PC-3 (cell line): ENCODE results near the gene SLAMF1. TPM values are rescaled to one million over a fixed set of nuclear protein-coding genes. Genes with fewer than 3 reads are reported as not detected.

Experiments
- ATAC-seq: fragments of 200-7000 bp; cut with Tn5 transposase; 2 replicates; pipeline ENCODE4 v1.9.1; 2020; ENCODE audit warnings: mild to moderate bottlenecking, moderate library complexity
- BruUV-seq: library from RNA; stranded (reverse); fragments of 400-500 nt; replicated peaks from 2 replicates; lab custom pipeline; 2021; lab: Mats Ljungman, UMichigan
- CTCF ChIA-PET: fragments of 300-600 bp; sonication (Branson Sonifier 250); formaldehyde crosslinking; loops from one replicate; lab custom pipeline; 2022; ENCODE audit warnings: antibody characterized with exemption; lab: Charles Lee
- POLR2A ChIA-PET: fragments of 300-600 bp; sonication (Branson Sonifier 250); formaldehyde crosslinking; loops from one replicate; lab custom pipeline; 2022; ENCODE audit warnings: antibody characterized with exemption; ENCODE audit not compliant: unreplicated experiment; lab: Charles Lee
- DNase-seq: peaks from one replicate; pipeline ENCODE4 v3.0.0-alpha.2; 2015
- H2AFZ ChIP-seq: fragments of 300-600 bp; sonication (generic); 2 replicates; pipeline ENCODE4 v1.6.0; 2016; ENCODE audit warnings: antibody characterized with exemption, low read length
- H3F3A ChIP-seq: fragments of 300-600 bp; sonication (generic); one replicate; pipeline ENCODE4 v1.6.0; 2017; ENCODE audit warnings: antibody characterized with exemption, low read length, control low read depth, mild to moderate bottlenecking; ENCODE audit not compliant: unreplicated experiment
- H3K27ac ChIP-seq: fragments of 300-600 bp; sonication (generic); 2 replicates; pipeline ENCODE4 v1.5.1; 2016; ENCODE audit warnings: mild to moderate bottlenecking, low read length
- H3K27me3 ChIP-seq: fragments of 300-600 bp; sonication (generic); 2 replicates; pipeline ENCODE4 v1.6.1; 2016; ENCODE audit warnings: low read length, mixed read lengths
- H3K36me3 ChIP-seq: fragments of 300-600 bp; sonication (generic); 2 replicates; pipeline ENCODE4 v1.6.1; 2016; ENCODE audit warnings: low read depth, mixed run types, low read length, mixed read lengths
- H3K4me1 ChIP-seq: fragments of 300-600 bp; sonication (generic); 2 replicates; pipeline ENCODE4 v1.5.1; 2016; ENCODE audit warnings: low read length; ENCODE audit not compliant: insufficient read depth
- H3K4me2 ChIP-seq: fragments of 300-600 bp; sonication (generic); 2 replicates; pipeline ENCODE4 v1.6.0; 2016; ENCODE audit warnings: low read length
- H3K4me3 ChIP-seq: fragments of 300-600 bp; sonication (generic); 2 replicates; pipeline ENCODE4 v1.5.1; 2016; ENCODE audit warnings: mild to moderate bottlenecking, low read length, mixed read lengths
- H3K79me2 ChIP-seq: fragments of 300-600 bp; sonication (generic); 2 replicates; pipeline ENCODE4 v1.6.1; 2017; ENCODE audit warnings: low read length, mixed read lengths
- H3K9ac ChIP-seq: fragments of 300-600 bp; sonication (generic); 2 replicates; pipeline ENCODE4 v1.6.0; 2016; ENCODE audit warnings: mild to moderate bottlenecking, low read length
- H3K9me2 ChIP-seq: fragments of 300-600 bp; sonication (generic); replicated peaks from 2 replicates; pipeline ENCODE4 v1.6.1; 2016; ENCODE audit warnings: mixed run types, low read length, mixed read lengths
- H3K9me3 ChIP-seq: fragments of 300-600 bp; sonication (generic); 2 replicates; pipeline ENCODE4 v1.6.1; 2016; ENCODE audit warnings: low read length, mixed read lengths
- H4K20me1 ChIP-seq: fragments of 300-600 bp; sonication (generic); 2 replicates; pipeline ENCODE4 v1.6.1; 2016; ENCODE audit warnings: low read length, mixed read lengths
- EZH2 ChIP-seq: fragments of 300-600 bp; sonication (generic); IDR thresholded peaks from one replicate; pipeline ENCODE4 v1.6.1; 2017; ENCODE audit warnings: antibody characterized with exemption, mild to moderate bottlenecking, low read length; ENCODE audit not compliant: unreplicated experiment
- EZH2phosphoT487 ChIP-seq: fragments of 300-600 bp; sonication (generic); IDR thresholded peaks from 2 replicates; pipeline ENCODE4 v1.6.1; 2018; ENCODE audit warnings: mild to moderate bottlenecking, antibody characterized with exemption, low read length, borderline replicate concordance
- intact Hi-C: fragments of 100-400 bp; cut with micrococcal nuclease; formaldehyde crosslinking; loops from 2 replicates; pipeline ENCODE4 v1.9.0; 2023
- total RNA-seq: library from RNA; depleted of rRNA; stranded (reverse); fragments of >200 nt; gene quantifications from 2 replicates; pipeline ENCODE4 v1.2.3, GENCODE V29; 2014
- TF ChIP-seq, protein P1 (sequence below): fragments of 300-600 bp; sonication (generic); conservative IDR thresholded peaks from 2 replicates; pipeline ENCODE4 v1.5.1; 2017; ENCODE audit warnings: antibody characterized with exemption, low read depth, mild to moderate bottlenecking, low read length

Gene SLAMF1
- total RNA-seq, 1 experiment from 2014 or later: not detected

DNA sequence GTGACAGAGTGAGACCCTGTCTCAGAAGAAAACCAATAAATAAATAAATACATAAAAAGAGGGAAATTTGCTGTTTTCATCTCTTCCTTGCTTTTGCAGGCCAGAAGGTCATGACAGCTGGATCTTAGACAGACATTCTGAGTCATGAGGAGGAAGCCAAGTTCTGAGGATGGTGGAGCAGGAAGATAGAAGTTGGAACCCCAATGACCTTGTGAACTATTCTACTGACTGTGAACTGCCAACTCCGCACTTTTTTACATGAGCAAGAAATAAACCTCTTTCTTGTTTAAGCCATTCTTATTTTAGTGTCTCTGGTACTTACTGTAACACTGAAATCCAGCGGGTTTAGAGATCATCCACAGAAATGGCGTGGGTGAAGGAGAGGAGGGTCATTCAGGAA, 76.0 kb downstream of the SLAMF1 start:
- intact Hi-C loops: no loop called here
- BruUV-seq: no TSS peak

DNA sequence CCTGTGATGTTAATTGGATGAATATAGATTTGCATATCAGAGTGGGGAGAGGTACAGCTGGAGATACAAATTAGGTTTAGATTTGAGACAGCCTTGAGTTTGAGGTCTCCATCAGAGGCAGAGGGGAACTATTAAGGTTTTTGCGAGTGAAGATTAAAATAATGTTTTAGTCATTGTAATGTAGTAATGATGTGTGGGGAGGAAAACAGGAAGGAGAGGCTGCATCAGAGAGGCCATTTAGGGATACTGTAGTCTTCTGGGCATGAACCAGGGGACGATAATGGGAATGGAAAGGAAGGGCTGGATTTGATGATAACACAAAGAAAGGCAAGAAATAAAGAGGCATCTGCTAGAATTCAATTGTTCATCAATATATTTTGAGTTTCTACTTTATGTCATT, 77.0 kb downstream of the SLAMF1 start:
- CTCF ChIA-PET: no interaction called here
- TF ChIP-seq EZH2phosphoT487 (no peak), EZH2 (no peak)
- TF ChIP-seq, protein P1, sequence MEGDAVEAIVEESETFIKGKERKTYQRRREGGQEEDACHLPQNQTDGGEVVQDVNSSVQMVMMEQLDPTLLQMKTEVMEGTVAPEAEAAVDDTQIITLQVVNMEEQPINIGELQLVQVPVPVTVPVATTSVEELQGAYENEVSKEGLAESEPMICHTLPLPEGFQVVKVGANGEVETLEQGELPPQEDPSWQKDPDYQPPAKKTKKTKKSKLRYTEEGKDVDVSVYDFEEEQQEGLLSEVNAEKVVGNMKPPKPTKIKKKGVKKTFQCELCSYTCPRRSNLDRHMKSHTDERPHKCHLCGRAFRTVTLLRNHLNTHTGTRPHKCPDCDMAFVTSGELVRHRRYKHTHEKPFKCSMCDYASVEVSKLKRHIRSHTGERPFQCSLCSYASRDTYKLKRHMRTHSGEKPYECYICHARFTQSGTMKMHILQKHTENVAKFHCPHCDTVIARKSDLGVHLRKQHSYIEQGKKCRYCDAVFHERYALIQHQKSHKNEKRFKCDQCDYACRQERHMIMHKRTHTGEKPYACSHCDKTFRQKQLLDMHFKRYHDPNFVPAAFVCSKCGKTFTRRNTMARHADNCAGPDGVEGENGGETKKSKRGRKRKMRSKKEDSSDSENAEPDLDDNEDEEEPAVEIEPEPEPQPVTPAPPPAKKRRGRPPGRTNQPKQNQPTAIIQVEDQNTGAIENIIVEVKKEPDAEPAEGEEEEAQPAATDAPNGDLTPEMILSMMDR: no peak
- BruUV-seq: no TSS peak
- H3K4me3 ChIP-seq: no peak overlapping the region
- no peaks in the 10 kb centered on the region for H3K79me2 ChIP-seq
- H3K9me2 ChIP-seq: no peaks in the 10 kb centered on the region
- no peak overlapping the region for H2AFZ ChIP-seq
- no peak for DNase-seq
- POLR2A ChIA-PET: interaction anchor here (0.6 kb wide), 1 partner anchor 8 kb away, joined by 6 read pairs; no protein-coding TSS in a partner anchor
- H3K27ac ChIP-seq: no peak overlapping the region
- intact Hi-C loops: no loop called here
- no peak overlapping the region for H3K4me2 ChIP-seq
- no peak for ATAC-seq
- H3K27me3 ChIP-seq: peaks cover 75% of the 10 kb centered on the region
- H3K9ac ChIP-seq: no peak overlapping the region
- no peaks in the 10 kb centered on the region for H3F3A ChIP-seq
- H3K4me1 ChIP-seq: no peaks in the 10 kb centered on the region
- no peaks in the 10 kb centered on the region for H4K20me1 ChIP-seq
- no peaks in the 10 kb centered on the region for H3K9me3 ChIP-seq
- H3K36me3 ChIP-seq: no peaks in the 10 kb centered on the region

More for the DNA sequence above, 76.0 kb downstream of the SLAMF1 start:
- ChIA-PET POLR2A (no interaction called here), CTCF (no interaction called here)
- Histone ChIP-seq H3K27me3 (peaks cover 65% of the 10 kb centered on the region), H3F3A (no peaks in the 10 kb centered on the region), H4K20me1 (no peaks in the 10 kb centered on the region), H3K27ac (no peak overlapping the region), H3K36me3 (no peaks in the 10 kb centered on the region), H2AFZ (no peak overlapping the region), H3K4me2 (no peak overlapping the region), H3K9me3 (no peaks in the 10 kb centered on the region), H3K9ac (no peak overlapping the region), H3K4me3 (no peak overlapping the region), H3K4me1 (no peaks in the 10 kb centered on the region), H3K79me2 (no peaks in the 10 kb centered on the region), H3K9me2 (no peaks in the 10 kb centered on the region)
- TF ChIP-seq EZH2phosphoT487: no peak
- TF ChIP-seq, protein P1: no peak
- TF ChIP-seq EZH2: no peak
- DNase-seq (no peak), ATAC-seq (no peak)

DNA sequence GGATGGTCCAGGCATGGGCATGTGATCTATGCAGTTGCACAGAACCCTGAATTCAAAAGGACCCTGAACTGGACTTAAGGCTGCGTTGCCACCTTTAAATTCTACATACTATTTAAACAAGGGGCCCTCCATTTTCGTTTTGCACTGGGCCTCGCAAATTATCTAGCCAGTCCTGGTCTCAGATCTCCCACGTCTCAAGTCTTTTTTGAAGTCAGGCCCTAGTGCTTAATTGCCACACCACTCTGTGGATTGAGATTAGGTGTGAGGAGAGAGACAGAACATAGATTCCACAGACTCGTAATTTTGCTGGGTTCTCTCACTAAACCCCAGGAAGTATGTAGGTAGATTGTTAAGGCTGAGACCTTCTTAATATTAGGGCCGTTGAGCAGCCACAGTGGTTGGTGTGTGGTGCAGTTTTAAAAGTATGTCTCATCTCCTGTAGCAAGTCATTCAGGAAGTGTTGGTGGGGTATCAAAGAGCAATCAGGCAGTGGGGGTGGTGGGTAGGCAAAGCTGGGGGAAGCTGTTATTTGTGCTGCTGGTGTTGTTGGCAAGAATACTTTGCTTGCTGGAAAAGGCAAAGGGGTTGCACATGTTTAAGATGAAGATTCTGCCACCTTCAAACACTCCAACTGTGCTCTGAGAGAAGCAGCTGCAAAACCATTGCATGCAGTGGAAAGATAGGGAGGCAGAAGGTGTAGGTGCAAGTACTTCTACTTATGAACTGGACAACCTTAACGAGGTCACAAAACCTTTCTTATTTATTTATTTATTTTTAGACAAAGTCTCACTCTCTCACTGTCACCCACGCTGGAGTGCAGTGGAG, 78.8 kb downstream of the SLAMF1 start:
- no peaks in the 10 kb centered on the region for H3K79me2 ChIP-seq
- intact Hi-C loops: no loop called here
- ChIA-PET CTCF (no interaction called here), POLR2A (no interaction called here)
- H3K9ac ChIP-seq: no peak overlapping the region
- no peak overlapping the region for H3K4me3 ChIP-seq
- no peaks in the 10 kb centered on the region for H3K36me3 ChIP-seq
- H3K4me1 ChIP-seq: no peaks in the 10 kb centered on the region
- H3K9me2 ChIP-seq: no peaks in the 10 kb centered on the region
- H3K27ac ChIP-seq: no peak overlapping the region
- H3K9me3 ChIP-seq: no peaks in the 10 kb centered on the region
- ATAC-seq (no peak), DNase-seq (no peak)
- no peaks in the 10 kb centered on the region for H4K20me1 ChIP-seq
- TF ChIP-seq EZH2: no peak
- TF ChIP-seq, protein P1: no peak
- TF ChIP-seq EZH2phosphoT487: no peak
- no peak overlapping the region for H3K4me2 ChIP-seq
- peaks cover 84% of the 10 kb centered on the region for H3K27me3 ChIP-seq
- no peak overlapping the region for H2AFZ ChIP-seq
- BruUV-seq: no TSS peak
- no peaks in the 10 kb centered on the region for H3F3A ChIP-seq
